Lower leg skin (tissue), 3 donors: ENCODE data around the gene TLNRD1.

ENCODE experiments used
- CTCF ChIP-seq, 3 donors: fragments of 450-650 bp; IDR thresholded peaks; one replicate each; pipeline ENCODE4 v1.5.1; 2016; ENCODE audit warnings: antibody characterized with exemption in 3 of 3, mild to moderate bottlenecking in 3 of 3, moderate library complexity in 2 of 3
- POLR2A ChIP-seq, 2 donors: fragments of 450-650 bp; IDR thresholded peaks; one replicate each; pipeline ENCODE4 v1.6.1; 2016 to 2017; ENCODE audit warnings: antibody characterized with exemption in 2 of 2, mild to moderate bottlenecking in 1 of 2, moderate library complexity in 1 of 2

GRCh38 chr15:81024936-81025335 lies 24.2 kb downstream of the TLNRD1 start:
- TF ChIP-seq CTCF (IDR thresholded peaks at IDR 0.05) (no peak), POLR2A (IDR thresholded peaks at IDR 0.05) (no peak)
